Hematopoietic multipotent progenitor cell (in vitro differentiated cells): Measurements from ENCODE around the gene EMSY. TPM values are rescaled to one million over a fixed set of nuclear protein-coding genes. Genes with fewer than 3 reads are reported as not detected.
A peak's percentile ranks its signal among the peaks of the same experiment; 100 is the strongest.
"Not testable (repeated sequence)": the region's sequence is repeated elsewhere in the genome, so short reads cannot be mapped to it uniquely, and the experiment has no call there.

Source experiments
- DNase-seq, 3 donors: peaks; one replicate each; pipeline ENCODE4 v3.0.0-alpha.2; 2011 to 2015; ENCODE audit warnings: low read depth in 2 of 3, low spot score in 2 of 3
- total RNA-seq: library from RNA; depleted of rRNA; stranded (reverse); fragments of >200 nt; gene quantifications from one replicate; pipeline ENCODE4 v1.2.3, GENCODE V29; 2012

The EMSY gene
- total RNA-seq, 1 donor, result 27.7 TPM

DNA sequence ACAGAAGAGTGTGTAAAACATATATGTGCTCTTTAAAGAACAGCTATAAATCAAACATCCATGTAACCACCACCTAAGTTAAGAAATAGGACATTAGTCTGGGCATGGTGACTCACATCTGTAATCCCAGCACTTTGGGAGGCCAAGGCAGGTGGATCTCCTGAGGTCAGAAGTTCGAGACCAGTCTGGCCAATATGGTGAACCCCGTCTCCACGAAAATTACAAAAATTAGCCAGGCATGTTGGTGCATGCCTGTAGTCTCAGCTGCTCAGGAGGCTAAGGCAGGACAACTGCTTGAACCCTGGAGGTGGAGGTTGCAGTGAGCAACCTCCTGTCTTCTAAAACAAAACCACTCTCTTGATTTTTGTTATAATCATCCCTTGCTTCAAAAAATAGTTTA lies 122.4 kb downstream of the EMSY start:
- no peak for DNase-seq

DNA sequence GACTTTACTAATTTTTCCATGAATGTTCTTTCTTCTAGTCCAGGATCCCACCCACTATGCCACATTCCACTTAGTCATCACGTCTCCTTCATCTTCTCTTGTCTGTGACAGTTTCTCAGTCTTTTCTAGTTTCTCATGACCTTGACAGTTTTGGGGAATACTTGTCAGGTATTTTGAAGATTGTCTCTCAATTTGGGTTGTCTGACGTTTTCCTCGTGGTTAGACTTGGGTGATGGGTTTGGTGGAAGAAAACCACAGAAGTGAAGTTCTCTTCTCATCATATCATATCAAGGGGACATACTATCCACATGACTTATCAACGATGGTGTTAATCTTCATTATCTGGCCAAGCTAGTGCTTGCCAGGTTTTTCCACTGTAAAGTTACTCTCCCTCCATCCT lies 123.3 kb downstream of the EMSY start:
- DNase-seq, result no peak

DNA sequence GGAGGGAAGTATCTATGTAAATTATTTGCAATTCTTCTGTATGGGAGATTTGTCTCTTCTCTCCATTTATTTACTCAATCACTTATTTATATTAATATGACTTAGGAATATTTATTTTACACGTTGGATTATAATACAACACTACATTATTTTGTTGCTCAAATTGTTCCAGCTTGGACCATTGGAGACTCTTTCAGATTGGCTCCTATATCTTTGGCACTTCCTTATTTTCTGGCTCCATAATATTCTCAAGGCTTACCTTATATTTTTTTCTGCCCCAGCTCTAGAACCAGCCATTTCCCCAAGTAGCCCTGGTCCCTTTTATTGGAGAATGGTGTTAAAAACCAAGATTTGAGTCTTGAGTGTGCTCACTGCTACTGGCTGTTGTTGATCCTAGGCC lies 123.8 kb downstream of the EMSY start:
- DNase-seq, result no peak

DNA sequence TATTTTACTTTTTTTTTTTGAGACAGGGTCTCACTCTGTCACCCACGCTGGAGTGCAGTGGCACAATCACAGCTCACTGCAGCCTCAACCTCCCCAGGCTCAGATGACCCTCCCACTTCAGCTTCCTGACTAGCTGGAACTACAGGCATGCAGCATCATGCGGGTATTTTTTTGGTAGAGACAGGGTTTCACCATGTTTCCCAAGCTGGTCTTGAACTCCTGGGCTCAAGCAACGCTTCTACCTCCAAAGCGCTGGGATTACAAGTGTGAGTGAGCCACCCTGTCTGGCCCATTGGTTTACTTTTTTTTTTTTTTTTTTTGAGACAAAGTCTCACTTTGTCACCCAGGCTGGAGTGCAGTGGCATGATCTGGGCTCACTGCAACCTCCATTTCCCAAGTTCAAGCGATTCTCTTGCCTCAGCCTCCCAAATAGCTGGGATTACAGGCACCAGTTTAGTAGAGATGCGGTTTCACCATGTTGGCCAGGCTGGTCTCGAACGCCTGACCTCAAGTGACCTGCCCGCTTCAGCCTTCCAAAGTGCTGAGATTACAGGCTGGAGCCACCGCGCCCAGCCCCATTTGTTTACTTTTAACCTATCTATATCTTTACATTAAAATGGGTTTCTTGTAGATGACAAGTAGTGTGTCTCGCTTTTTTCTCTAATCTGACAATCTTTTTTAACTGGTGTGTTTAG lies 127.5 kb downstream of the EMSY start:
- not testable (repeated sequence) for DNase-seq

DNA sequence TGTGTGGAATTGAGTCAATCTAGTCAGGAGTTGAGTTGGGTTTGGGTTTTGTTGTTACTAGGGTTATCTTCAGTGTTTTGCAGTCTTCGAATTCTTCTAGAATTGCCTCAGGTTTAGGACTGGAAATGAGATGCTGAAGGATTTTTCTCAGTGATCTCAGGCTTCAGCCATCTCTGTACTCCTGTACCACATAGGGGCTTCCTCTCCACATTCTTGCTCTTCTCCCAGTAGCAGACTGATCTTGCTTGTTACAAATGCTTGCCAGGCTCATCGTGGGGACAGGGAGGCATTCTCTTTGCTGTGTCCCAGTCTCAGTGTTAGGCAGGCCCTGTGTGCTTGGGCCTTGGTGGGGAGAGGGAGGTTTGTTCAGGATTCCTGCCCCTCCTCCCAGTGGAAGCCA lies 129.6 kb downstream of the EMSY start:
- no peak for DNase-seq

DNA sequence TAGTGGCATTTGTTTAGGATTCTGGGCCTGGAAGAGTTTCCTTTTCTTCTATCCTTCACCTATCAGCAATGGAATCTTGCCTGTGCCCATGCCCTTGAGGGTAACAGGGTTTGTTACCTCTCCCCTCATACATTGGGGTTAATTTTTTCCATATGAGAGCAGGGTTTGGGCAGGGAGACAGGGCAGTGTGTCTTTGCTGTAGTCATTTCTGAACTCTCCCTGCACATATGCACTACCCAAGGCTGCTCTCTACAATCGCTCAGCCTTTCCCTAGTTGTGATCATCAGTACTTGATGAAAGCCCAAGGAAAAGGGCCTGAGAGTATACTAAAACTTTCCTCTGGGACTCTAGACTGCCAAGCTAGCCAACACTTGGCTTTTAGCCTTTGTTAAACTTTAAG lies 130.1 kb downstream of the EMSY start:
- DNase-seq, result no peak

DNA sequence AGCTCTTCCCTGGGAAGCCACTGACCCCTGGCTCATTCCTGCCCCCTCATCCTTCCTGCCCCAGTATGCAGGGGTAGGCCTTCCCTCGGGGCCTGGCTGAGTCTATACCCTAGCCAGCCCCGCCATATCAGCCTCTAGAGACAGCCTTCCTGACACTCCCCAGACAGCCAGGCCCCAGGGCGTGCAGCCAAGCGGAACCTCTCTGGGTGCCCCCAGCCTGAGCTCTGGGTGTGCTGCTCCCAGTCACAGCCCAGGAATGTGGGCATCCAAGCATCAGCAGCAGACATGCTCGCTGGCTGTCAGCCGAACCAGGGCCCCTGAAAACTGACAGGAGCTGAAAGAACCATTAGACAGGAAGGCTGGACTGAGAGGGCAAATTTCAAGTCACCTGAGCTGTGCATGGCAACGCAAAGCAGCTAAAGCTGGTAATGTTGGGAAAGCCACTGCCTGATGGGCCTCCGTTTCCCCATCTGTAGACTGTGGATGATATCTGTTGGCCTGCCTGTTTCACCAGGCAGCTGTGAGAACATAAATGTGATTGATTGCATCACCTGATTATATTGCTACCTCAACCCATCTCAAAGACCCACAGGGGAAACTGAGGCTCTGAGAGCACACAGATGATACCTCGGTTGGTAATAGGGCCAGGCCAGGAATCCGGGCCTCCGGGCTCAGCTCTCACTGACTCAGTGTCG lies 132.6 kb downstream of the EMSY start:
- no peak for DNase-seq

DNA sequence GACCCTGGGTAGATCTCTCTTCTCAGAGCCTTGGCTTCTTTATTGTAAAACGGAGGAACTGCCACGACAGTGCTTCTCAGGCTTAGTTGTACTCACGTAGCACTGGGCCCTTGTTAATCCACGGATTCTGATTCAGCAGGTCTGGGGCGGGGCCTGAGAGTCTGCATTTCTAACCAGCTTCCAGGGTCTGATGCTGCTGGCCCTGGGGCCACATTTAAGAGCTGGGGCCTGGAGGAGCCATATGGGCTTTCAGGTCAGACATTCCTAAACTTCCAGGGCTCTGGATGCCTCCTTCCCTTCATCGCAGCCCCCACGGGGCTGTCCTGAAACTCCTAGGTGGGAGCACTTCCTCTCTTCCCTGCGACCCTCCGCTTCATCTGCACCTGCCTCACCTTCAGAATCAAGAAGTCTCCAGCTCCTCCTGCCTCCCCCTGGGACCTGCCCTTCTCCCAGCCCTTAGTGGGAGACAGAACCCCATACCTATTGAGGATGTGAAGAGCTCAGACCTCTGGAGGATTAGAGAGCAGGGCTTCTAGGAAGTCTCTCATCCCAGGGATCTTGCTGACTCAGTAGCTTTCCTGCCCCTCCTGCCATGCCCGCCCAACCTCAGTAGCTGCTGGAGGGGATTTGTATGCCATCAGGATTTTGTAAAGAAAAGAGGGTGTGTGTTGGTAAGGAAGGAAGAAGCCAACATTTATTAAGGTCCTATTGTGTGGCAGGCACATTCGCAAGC lies 133.3 kb downstream of the EMSY start:
- no peak for DNase-seq

DNA sequence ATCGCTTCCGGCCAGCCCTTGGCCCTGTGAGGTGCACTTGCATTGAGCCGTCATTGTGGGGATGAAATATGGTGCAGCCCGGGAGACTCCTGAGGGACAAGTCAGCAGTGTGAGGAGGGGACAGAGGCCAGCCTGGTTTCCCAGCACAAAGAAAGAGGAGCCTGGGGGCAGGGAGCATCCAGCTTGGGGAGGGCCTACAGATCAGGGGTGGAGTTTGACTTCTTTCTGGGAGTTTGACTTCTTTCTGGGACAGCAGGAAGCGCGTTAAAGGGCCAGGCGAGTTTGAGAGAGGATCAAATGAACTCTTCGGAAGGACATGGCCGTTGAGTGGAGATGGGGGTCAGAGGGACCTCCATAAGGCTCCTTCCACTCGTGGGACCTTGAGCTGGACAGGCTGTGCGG lies 133.8 kb downstream of the EMSY start:
- no peak for DNase-seq

DNA sequence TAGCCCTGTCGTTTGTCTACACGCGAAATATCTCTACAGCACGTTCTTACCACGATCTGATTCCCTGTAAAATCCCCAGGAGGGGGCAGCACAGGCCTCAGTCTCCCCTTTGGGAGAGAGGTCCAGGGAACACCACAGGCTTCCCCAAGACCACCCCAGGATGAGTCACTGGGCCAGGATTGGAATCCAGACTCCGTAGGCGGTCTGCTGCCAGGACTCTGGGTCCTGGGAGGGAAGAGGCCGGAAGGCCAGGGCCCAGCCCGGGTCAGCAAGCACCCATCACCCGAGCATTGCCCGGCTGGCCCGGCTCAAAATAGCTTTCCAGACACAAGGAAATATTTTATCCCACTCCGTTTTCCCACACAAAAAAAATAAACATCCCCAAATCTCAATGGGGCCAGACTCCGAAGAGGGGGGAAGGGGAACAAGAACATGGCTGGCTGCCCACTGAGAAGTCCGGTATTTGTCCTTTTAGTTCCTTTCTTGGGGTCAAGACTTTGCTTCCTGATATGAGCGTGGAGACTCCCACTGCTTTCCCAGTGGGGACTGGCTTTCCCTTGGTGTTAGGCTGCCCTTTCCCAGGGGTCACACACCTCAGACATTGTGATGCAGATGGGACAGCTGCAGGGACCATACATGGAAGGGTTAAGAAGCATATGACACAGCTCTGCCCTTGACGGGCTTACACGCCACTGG lies 134.4 kb downstream of the EMSY start:
- no peak for DNase-seq

DNA sequence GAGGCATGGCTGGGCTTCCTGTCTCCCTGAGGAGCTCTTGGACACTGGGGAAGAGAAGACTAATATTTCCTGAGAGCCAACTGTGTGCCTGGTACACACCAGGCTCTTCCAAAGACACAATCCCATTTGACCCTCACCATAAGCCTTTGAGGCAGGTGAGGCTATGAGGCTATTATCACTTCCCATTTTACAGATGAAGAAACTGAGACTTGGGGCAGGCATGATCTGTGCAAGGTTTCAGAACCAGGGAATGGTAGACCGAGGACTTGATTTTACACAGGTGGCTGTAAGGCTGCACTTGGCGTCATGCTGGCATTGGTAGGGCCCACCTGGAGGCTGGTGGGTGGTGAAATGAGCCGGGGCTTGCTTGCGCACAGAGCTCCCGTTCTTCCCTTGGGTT lies 134.9 kb downstream of the EMSY start:
- DNase-seq, result no peak

DNA sequence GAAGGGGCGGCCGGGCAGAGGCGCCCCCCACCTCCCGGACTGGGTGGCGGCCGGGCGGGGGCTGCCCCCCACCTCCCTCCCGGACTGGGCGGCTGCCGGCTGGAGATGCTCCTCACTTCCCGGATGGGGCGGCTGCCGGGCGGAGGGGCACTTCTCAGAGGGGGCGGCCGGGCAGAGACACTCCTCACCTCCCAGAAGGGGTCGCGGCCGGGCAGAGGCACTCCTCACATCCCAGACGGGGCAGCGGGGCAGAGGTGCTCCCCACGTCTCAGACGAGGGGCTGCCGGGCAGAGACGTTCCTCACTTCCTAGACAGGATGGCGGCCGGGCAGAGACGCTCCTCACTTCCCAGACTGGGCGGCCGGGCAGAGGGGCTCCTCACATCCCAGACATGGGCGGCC lies 137.7 kb downstream of the EMSY start:
- not testable (repeated sequence) for DNase-seq

DNA sequence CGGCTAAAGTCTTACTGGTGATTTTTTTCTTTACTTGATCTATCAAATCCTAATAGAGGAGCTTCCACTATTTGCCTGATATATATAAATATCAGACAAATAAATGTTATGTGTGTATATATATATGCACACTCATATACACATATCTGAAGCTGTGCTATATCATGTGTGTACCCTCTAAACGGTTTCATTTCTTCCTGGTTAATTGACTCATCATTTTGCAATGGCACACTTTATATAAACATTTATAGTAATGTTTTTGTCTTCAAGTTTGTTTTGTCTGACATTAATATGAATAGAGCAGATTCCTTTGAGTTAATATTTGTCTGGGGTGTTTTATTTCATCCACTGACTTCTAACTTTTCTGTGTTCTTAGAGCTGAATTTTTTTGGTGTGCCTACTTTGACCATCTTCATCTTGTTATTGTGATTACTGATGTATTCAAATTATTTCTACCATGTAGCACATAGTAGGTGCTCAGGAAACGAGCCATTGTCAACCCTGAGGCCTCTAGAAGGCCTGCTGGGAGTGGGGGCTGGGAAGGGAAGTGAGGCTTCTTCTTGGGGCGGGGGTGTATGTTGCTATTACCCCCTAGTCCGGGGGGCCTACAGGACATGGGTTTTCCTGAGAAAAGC lies 143.1 kb downstream of the EMSY start:
- DNase-seq, result no peak

DNA sequence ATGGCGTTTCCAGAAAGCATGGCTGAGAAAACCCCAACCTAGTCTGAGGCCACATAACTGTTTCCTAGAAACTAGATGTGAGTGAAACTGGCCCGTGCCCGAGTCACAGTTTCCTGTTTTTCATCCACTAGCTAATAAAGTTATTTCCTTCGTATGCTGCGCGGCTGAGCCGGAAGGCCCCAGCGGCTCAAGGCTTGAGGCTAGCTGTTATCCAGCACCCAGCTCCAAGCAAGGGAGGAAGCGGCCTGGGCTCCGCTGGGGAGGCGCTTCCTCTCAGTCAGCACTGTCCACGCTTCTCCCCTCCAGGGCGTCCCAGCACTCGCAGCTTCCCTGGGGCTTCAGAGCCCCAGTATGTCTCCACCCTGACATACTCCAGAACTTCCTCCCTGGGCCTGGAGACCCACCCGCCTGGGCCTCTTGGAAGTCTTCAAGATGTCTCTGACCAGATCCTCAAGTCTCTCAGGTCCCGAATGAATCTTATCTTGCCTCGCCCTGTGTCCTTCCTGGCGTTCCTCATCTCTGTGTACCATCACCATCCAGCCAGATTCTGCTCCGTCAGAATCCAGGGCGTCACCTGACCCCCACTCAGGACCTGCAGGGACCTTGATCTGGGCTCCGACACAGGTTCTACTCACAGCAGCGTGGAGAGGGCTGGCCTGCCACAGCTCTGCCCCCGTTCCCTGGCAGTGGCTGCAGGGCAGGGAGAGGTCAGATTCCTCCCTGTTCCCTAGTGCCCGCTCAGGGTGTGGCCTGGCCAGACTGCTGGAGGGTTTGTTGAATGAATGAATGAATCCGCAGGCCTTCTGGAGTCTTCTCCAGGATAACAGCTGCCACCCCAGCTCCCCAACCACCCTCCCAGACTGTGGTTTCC lies 143.9 kb downstream of the EMSY start:
- peak in 2 of 3 donors; percentile 68 to 87 for DNase-seq

DNA sequence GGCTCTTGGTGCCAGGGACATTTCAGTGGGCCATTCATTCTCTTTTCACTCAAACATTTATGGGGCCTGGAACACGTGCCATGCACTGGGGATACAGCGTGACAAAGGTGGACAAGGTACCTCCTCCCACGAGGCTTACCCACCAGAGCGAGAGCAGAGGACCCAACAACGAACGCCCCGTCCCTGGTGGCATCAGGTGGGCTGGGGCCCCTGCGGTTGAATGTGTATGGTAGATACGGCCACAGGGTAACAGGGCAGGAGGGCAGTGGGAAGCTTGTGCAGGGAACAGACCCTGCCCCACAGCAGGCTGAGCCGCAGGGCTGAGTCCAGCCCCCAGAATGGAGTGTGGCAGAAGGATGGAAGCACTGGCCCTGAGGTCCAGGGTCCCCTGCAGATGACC lies 144.7 kb downstream of the EMSY start:
- no peak for DNase-seq

DNA sequence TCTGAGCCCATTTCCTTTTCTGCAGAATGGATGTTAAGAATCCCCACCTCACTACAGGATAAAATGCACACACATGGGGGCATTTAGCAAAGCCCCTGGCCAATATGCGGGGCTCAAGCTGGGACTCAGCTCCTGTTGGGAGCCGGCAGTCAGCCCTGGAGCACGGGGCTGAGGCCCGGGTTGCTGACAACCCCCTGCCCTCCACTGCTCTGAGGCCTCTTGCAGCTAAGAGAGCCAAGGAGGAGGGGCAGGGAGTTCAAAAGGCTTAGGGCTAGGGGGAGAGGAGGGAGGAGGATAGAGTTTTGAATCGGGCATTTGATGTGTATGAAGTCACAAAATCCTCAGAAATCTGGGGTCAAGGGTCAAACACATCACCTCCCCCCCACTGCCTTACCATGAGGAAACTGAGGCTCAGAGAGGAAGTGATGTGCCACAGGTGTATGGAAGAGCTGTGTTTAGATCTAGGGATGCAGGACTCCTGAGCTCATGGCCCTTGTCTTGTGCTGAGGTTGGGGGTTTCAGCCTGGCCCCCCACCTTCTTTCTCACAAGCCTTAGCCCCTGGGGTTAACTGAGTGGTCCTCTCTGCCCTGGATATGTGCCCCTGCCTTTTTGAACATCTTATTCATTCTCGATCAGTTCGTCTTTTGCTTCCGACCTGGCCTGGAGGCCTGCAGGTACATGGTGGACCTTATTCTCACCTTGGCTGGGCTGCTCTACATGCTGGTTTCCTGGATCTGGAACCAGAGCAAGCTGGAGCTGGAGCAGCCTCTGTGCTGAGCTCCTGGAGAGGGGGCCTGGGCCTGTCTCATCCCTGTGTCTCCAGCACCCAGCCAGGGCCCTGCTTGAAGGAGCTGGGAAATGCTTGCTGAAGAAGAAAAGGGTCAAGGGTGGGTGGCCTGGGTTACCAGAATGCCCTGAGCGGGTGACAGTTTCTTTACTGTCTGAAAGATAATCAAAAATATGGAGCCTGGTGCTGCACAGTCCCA lies 145.4 kb downstream of the EMSY start:
- no peak for DNase-seq

DNA sequence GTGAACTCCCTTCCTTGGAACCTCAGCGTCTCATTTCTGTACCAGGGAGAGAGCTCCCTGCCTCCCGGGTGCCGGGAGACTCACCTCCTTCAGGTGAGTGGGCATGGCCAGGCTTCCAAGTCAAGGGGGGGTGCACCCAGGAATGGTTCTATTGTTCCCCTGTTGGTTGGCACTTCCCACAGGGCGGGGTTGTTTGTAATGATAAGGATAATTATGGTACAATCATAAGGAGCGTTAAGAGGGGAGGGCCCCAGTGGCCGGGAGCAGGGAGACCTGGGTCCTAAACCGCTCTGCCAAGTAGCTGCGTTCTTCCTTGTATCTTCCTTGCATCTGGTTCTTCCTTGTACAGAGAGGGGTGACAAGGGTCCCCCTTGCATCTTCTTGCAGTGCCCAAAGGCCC lies 146.6 kb downstream of the EMSY start:
- no peak for DNase-seq

DNA sequence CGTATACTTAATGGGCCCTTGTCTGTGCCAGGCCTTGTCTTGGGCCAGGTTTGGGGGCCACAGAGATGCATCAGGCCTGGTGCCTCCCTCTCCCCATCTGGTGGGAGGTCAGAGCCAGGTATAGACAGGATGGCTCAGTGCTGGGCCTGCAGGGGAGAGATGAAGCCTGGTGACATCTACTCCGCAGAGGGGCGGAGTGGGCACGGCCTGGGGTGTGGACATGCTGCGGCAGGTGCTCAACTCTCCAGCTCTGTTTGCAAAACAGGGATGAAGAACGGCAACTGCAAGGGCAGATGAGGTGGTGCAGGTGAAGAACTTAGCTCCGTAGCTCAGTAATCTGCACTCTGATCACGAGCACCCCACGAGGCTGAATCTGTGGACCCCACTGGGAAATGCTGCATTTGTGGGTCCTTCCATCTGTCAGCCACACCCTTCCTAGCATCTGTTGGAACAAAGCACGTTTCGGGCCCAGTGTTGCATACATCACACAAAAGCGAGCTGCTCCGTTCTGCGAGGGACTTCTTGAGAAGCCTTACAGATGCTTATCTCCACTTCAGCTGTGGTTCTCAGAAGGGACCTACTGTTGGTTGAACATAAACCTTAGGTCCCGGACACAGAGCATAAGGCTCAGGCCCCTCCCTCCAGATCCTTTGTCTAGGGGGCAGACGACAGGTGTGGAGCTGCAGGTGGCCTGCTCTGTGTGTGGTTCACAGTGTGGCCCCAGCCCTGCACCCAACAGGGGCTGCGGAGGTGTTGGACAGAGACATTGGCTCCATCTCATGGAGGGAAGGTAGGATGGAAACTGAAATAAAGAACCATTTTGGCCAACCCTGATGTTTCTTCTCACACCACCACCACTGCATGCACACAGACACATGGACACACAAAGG lies 147.5 kb downstream of the EMSY start:
- peak in 1 of 3 donors; percentile 25 for DNase-seq
